Left renal pelvis (tissue), 4 donors: ENCODE measurements around the gene JAZF1. TPM values are rescaled to one million over a fixed set of nuclear protein-coding genes. Genes with fewer than 3 reads are reported as not detected.
A peak's percentile ranks its signal among the peaks of the same experiment; 100 is the strongest.

Source experiments
- DNase-seq, 4 donors: peaks; one replicate each; pipeline ENCODE4 v3.0.0-alpha.2; 2013; ENCODE audit warnings: low read depth in 4 of 4, low spot score in 3 of 4
- polyA plus RNA-seq, 4 donors: library from polyadenylated mRNA; unstranded; fragments of 120-200 nt; gene quantifications; one replicate each; pipeline ENCODE4 v1.2.1, GENCODE V29; 2013; ENCODE audit not compliant: insufficient read length in 4 of 4

Gene JAZF1
- polyA plus RNA-seq: 10 to 100 TPM; 11.1 to 28.8 (median 15.9) TPM

DNA sequence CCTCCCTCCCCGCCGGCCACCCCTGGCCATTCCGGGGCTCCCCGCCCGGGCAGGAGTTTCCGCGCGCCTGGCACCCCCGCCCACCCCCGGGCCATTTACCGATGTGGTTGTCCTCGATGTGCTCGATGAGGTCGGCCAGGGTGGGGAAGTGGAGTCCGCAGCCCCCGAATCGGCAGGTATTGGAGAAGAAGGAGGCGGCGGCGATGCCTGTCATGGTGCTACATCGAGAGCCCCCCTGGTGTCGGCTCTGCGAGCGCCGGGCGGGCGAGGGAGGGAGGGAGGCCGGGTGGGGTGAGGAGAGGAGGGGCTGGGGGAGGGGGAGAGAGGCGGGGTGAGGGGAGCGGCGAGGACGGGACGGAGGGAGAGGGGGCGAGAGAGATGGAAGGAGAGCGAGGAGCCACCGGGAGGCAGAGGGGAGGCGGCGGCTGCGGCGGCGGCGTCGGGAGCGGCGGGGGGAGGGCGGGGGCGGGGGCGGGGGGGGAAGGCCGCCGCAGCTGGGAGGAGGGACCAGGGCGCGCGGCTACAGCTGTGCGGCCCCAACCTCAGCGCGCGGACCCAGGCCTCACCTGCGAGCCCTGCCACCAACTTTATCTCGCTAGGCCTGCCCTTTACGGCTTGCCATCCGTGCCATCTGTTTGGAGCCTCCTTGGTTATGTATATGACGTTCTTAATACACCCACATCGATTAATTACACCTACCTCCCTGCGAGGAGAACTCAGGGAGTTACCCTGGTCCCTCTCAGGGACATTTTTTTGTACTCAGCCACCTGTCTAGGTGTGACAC is at the start of gene JAZF1:
Gene JAZF1 (minus strand): TSS at position 432 of the 784 bp plus-strand sequence.
- peak in 3 of 4 donors; percentile 37 to 40 (median 38) for DNase-seq

DNA sequence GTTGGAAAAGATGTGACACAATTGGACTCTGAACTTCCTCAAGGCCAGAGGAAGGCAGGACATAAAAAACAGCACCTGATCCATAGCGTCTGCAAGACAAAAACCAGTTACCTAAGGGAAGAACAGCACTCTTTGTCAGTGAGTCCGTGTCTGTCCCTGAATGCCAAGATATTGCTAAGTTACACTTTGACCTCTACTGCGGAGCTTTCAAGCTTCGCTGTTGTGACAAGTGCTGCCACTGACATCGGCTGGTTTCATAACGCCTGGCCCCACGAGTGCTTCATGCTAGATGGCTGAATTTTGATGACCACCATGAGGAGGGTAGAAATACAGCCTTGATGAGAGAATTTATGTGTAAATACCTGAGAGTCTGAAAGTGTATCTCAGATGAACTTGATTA is 49.7 kb upstream of the JAZF1 start:
- DNase-seq: no peak

DNA sequence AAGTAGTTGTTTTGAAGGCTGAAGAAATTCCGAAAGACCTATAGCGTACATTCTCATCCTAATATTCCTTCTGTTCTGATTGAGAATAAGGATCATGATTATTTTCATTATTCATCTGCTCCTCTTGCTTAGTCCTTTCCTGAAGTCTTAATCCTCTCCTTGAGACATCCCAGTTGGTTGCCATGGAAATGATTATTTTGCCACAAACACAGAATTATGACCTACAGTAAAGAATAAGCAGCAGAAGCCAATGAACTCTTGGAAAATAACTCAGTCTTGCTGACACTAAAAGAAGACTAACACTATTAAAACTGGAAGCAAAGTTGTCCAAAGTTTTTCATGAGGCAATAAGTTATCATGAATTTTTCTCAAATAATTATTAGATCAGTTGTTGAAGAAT is 47.8 kb upstream of the JAZF1 start:
- no peak for DNase-seq

DNA sequence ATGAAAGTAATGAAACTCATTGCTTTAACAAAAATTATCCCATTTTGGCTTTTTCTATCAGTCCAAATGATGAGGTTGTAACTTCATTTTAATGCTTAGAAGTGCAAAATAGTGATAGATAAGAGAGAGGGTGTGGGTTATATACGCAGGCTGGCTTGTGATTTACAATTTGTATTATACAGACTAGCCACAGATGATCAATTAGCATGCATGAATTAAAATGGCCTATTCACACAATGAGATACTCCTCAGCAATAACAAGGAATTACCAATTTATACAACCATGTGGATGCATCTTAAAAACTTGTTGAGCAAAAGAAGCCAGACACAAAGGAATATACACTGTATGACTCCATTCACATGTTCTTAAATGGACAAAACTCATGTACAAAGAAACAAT is 45.4 kb upstream of the JAZF1 start:
- no peak for DNase-seq

DNA sequence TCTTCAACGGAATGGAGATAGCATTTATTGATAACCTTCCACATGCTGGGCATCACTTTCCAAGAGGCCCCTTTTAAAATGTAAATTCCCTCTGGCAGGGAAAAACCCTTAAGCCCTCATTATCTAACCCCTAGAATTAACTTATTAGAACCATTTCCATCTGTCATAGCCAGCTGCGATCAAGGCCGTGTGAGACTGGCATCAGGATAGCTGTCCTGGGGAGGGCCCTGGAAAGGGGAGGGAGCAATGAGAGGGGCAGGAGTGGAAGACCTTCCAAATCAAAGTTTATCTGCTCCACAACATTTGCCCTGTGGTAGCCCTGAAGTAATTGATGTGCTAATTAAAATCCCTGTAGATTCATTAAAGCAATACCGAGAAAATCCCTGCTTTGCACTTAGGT is 45.0 kb upstream of the JAZF1 start:
- no peak for DNase-seq

DNA sequence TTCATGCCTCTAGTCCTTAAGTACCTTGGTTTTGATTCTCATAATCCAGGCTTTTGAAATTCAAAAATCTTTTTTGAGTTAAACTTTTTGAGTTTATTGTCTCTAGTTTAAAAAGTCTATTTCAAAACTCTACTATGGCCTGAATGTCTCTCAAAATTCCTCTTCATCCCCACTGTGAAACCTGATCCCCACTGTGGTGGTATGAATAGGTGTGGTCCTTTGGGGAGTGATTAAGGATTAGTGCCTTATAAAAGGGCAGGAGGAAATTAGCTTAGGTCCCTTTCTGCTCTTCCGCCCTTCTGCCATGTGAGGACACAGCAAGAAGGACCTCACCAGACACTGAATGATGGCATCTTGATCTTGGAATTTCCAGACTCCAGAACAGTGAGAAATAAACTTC is 44.1 kb upstream of the JAZF1 start:
- no peak for DNase-seq

DNA sequence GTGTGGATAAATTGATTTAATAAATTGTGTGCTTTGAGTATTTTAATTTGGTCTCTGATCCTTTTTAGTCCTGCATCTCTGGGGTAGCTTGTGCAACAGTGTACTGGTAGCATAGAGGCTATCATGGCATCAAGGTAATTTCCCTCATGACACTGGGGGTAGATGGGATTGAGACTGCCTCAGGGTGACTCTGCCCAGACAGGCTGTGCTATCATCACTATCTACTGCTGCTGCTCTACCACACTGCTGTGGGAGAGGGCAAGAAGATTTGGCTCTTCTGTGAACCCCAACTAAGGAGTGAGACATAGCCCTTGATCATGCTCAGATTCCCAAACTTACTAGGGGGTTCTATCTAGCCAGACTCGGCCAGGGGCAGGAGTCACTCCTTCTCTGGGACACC is 43.6 kb upstream of the JAZF1 start:
- DNase-seq: no peak

DNA sequence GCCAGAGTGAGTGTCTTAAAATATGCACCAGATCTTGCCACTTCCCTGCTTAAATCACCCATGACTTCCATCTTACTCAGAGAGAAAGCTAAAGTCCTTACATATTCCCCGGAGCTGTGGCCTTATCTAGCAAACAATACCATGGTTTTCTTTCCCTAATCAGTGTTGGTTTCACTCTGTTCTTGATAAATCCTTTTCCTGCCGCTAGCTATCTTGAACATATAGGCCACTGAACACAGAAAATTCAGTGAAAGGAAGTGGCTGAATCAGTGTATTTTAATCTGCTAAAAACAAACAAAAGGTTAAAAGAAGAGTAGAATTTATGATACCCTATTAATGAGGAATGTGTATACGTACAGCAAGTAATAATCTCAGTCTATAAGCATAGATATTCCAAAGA is 42.0 kb upstream of the JAZF1 start:
- no peak for DNase-seq

DNA sequence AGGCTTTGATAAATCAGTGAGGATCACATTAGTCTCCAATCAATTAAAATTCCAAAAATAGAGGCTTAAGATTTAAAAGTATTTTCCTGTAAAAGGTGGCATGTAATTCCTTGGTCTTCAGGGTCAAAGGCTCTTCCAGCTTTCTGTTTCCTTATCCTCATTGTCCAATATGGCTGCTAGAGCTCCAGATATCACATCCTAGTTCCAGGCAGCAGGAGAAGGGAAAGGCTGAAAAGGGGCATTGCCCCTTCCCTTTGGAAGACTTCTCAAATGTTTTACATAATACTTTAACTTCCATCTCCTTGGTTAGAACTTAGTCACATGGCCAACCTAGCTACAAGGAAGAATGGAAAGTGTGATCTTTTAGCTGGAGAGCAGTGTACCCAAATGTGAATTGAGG is 39.2 kb upstream of the JAZF1 start:
- DNase-seq: no peak

DNA sequence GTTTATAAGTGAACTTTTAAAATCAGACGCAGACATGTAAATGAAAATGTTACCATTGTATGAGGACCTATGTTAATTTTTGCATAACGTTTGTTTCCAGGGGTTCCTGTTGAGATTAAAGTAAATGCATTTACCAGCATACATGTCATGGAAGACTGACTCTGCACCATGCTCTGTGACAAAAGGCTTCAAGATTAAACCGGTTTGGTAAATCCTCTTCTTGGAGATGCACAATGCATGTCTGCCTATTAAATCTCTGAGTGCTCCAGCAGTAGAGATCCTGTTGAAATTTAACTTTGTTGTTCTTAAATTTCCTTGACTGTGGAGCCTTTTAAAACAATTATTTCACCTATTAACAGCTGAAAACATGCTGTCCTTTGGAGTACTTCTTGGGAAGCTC is 36.5 kb upstream of the JAZF1 start:
- DNase-seq: no peak

DNA sequence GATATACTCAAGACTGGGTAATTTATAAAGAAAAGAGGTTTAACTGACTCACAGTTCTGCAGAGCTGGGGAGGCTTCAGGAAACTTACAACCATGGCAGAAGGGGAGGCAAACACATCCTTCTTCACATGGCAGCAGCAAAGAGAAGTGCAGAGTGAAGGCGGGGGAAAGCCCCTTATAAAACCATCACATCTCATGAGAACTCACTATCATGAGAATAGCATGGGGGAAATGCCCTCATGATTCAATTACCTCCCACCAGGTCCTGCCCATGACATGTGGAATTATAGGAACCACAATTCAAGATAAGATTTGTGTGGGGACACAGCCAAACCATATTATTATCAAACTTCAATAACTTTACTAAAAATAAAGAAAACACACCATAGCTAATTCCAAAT is 30.4 kb upstream of the JAZF1 start:
- DNase-seq: no peak

DNA sequence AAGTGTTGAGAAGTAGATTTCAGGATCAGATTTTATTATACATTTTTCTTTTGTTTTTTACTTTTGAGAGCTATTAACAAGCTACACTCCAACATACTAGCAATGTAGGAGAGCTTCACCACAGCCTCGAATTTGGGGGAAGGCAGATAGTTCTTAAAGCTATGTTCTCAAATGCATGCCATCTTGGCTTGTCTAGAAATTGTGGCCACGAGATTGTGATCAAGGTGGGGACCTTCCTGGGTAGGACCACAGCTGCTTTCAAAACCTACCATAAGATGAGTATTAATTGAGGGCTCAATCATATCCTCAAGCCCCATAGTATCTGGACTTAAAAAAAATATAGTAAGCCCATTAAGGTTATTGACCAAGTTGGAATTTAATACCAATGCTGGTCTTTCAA is 27.9 kb upstream of the JAZF1 start:
- no peak for DNase-seq

DNA sequence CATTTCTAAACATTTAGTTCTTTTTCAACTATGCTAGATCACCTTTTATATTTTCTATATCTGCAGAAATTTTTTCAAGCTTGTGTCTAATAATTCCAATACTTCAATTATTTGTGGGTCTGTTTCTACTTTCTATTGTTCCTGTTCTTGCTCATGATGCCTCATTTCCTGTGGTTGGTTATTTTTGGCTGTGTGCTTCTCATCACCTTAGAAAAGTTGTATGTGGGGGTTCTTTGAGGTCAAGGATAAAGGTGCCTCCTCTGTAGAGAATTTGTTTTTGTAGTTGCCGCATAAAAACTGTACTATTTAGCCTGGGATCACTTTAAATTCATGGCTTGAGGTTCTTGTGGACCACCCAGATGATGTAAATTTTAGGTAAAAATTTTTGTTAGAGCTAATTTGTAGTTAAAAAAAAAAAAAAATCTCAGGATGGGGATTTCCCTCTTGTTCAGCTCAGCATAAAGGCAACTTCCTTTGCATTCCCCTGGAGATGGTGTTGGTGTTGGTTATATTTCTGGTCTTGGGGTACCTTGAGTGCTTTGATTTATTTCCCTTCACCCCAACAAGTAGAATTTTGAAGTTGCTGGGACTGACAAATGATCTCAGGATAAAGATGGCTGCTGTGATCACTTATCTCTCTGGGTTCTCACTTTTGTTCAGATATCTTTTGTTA is 27.0 kb upstream of the JAZF1 start:
- no peak for DNase-seq

DNA sequence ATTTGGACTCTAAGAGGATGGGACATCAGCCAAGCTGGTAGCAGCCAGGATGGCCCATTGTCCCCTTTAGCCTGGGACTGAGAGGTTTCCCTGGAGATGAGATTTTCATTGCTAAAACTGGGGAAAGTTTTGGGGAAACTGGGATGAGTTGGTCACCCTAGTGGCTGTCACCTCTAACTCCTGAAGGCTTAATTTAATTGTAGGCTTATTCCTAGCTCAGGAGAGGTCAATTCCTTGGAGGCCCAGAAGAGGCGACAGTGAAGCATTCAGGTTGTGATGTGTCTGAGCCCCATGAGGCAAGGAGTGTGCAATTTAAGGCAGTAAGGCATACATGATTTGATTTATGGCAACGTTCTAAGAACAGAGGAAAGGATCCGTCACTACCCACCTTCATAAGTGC is 24.9 kb upstream of the JAZF1 start:
- DNase-seq: no peak

DNA sequence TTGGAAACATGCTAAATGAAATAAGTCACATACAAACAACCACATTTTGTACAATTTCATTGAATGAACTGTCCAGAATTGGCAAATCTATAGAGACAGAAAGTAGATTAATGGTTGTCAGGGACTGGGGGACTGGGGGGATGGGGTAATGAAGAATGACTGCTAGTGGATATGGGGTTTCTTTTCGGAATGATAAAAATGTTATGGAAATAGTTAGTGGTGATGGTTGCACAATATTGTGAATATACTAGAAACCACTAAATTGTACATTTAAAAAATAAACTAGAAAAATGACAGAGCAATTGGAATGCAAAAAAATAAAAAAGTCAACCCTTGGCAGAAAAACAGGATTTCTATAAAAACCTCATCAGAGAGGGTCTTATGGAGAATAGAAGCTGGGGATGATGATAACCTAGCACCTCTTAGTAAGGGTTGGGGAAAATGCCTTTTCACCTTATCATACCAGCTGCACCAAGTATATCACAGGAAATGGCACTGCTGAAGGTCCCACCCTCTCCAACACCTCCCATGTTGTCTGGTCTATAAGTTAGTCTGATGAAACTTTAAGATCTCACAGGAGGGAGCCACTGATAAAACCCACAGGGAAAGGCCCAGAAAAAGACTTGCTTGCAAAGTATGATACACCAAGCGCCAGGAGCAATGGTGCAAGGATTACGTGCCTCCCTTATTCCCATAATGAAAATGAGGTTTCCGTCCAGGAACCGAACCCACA is 23.1 kb upstream of the JAZF1 start:
- DNase-seq: no peak

DNA sequence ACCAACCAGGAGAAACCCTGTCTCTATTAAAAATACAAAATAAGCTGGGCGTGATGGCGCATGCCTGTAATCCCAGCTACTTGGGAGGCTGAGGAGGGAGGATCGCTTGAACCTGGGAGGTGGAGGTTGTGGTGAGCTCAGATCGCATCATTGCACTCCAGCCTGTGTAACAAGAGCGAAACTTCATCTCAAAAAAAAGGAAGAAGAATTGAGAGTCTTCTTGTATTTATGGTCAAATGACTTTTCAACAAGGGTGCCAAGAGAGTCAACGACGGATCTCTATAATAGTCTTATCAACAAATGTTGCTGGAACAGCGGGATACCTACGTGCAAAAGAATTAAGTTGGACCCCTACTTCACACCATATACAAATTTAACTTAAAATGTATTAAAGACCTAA is 21.6 kb upstream of the JAZF1 start:
- no peak for DNase-seq

DNA sequence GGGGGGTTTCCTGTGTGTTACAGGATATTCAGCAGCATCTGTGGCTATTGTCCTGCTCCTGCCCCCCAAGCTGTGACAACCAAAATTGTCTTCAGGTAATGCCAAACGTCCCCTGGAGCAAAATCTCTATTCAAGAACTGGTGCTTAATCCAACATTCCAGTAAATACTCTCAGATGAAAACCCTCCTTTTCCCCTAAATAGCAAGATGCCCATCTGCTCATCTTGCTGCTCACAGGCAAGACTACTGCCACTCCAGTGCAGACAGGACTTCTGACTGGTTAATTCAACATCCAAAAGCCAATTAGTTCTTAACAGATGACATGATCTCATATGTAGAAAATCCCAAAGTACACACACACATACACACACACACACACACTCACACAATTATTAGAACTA is 20.5 kb upstream of the JAZF1 start:
- DNase-seq: no peak

DNA sequence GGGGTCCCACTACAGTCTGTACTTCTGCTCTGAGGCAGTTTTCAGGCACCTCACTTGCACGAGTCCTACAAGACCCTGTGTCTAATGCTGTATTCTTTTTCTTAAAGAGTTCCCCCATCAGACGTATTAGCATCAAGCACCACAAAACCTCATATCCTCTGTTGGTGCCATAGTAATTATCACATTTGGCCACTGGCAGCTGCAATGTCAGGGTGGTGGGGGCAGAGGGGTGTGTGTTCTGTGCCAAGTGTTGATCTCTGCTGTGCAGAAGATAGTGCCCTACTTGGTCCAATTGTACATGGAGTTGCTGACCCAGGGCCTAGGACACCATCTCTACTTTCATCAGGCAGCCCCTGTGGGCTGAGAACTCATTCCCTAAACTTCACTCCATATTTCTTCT is 20.0 kb upstream of the JAZF1 start:
- no peak for DNase-seq

DNA sequence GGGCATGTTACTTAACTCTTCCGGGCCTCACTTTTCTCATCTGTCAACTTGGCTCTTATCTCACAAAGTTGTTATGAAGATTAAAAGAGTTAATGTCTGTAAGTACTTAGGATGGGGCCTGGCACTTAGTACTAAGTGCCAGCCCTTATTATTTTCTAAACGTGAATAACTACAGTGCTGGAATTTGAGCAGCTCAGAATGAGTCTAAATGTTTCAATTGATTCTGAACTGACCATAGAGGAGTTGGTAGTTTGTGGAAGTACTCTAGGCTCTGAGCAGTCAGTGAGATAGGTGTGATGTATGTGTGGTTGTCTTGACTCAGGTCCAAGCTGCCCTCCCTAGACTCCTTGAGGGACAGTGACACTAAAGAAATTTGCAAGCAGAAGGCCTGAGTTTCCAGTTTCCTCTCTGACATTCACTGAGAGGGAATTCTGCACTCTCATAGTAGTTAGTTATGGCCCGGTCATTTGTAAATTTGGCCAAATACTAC is 18.5 kb upstream of the JAZF1 start:
- DNase-seq: no peak

DNA sequence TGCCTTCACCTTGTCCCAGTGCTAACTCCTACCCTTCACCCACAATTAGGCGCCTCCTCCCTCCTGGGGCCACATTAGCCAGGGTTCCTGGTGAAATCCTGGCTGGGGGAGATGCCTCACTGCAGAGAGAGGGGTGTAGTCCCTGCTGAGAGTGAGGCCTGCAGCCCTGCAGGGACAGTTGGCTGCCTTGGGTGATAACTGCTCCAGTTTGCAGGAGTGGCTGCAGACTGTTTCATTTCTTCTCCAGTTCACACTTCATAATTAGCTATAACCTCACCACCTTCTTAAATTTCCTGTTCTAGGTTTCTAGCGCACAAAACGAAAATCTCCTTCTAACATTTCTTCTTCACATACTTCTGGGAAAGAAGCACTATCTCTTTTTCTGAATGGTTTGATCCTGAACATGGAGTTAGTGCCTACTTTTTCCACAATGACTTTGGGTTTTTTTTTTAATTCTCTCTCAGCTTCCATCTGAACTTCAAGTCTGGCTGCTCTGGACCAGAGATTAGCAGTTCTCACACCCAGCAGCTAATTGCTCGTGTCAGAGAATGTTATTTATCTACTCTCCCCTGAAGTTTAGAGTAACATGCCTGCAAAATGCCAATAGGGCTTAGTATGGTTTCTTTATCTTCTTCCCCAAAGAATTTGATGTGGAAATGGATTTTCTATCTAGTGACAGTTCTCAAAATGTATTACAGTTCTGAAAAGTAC is 15.5 kb upstream of the JAZF1 start:
- DNase-seq: no peak
